ENCODE data around the gene ASGR2.

The ASGR2 gene

DNA sequence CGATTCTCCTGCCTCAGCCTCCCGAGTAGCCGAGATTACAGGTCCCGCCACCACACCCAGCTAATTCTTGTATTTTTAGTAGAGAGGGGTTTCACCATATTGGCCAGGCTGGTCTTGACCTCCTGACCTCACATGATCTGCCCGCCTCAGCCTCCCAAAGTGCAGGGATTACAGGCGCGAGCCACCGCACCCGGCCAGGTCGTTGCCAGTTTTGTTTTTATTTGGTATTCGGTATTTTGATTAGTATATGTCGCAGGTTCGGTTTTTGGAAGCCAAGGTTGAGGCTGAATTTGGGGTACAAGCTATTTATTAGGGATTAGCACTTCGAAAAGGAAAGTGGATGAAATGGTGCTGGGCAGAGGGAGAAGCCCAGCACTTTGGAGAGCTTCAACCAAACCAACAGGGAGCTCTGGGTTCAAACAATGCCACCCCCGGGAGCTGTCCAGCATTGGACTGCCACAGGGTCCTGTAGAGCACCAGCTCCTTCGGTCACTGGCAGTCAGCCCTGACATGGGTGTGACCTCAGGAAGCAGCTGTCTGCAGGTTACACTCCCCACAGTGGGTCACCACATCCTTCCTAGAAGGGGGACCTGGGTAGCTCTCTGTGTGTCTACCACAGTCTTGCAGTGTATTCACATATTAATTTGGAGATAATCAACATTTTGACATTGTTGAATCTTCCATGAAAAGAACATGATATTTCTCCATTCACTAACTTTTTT, 33.1 kb downstream of the ASGR2 start:
- 100% methylated on average over 3 of the region's 16 CpGs for WGBS (ENCODE audit: insufficient coverage, insufficient read length)
- DNase-seq (ENCODE audit: low read depth, low spot score), result no peak
- no peak overlapping the region for H3K27ac ChIP-seq (ENCODE audit: low read length)

DNA sequence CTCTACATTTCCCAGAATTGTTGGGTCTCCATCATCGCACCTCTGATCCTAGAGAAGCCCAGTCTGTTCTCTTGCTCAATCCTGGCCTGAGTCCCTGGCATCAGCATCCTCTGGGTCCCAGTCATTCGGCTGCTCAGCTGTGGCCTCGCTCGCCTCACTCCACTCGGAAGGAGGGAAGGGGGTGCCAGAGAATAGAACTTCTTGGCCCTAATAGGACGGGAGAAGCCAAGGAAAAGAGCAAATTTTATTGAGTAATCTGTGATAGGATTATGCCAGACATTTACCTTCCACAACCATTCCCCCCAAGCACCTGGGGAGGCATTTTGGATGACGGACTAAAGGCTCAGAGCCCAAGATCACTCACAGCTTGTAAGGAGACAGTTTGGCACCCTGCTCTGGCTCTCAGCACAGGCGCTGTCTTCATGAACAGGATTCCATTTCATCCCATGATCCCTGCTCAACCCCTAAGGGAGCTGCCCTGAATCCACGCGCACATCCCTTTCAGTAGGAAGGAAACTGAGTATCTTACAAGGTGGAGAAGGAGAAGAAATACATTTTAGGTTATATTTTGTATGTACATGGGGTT, 34.1 kb downstream of the ASGR2 start:
- no peaks in the 10 kb centered on the region for H3K9me3 ChIP-seq (ENCODE audit: control insufficient read depth, insufficient read depth, low read length)
- no peaks in the 10 kb centered on the region for H3K36me3 ChIP-seq (ENCODE audit: control insufficient read depth, insufficient read depth, low read length)
- no CpG with 5 or more reads among the region's 10 CpGs for WGBS (ENCODE audit: insufficient coverage, insufficient read length)

More for the DNA sequence above, 33.1 kb downstream of the ASGR2 start:
- Histone ChIP-seq H3K27me3 (ENCODE audit: control insufficient read depth, insufficient read depth, low read length) (no peaks in the 10 kb centered on the region), H3K4me1 (ENCODE audit: control insufficient read depth, insufficient read depth, low read length) (no peaks in the 10 kb centered on the region), H3K36me3 (ENCODE audit: control insufficient read depth, insufficient read depth, low read length) (no peaks in the 10 kb centered on the region), H3K9me3 (ENCODE audit: control insufficient read depth, insufficient read depth, low read length) (no peaks in the 10 kb centered on the region), H3K4me3 (ENCODE audit: low read length) (no peak overlapping the region)

GRCh38 chr17:7079581-7080455, 34.8 kb downstream of the ASGR2 start, which contains the start of gene CLEC10A:
Gene CLEC10A (minus strand): TSS chr17:7080251. CDS start chr17:7078812, 1,439 bp downstream.
- H3K27me3 ChIP-seq (ENCODE audit: control insufficient read depth, insufficient read depth, low read length), result no peaks in the 10 kb centered on the region
- H3K4me3 ChIP-seq (ENCODE audit: low read length), result no peak within 1 kb of the TSS
- no peaks in the 10 kb centered on the region for H3K4me1 ChIP-seq (ENCODE audit: control insufficient read depth, insufficient read depth, low read length)
- WGBS (ENCODE audit: insufficient coverage, insufficient read length), result no CpG with 5 or more reads among the region's 15 CpGs
- H3K9me3 ChIP-seq (ENCODE audit: control insufficient read depth, insufficient read depth, low read length), result no peaks in the 10 kb centered on the region
- H3K36me3 ChIP-seq (ENCODE audit: control insufficient read depth, insufficient read depth, low read length), result no peaks in the 10 kb centered on the region
- H3K27ac ChIP-seq (ENCODE audit: low read length), result no peak within 1 kb of the TSS
- DNase-seq (ENCODE audit: low read depth, low spot score), result no peak

More for the DNA sequence above, 34.1 kb downstream of the ASGR2 start:
- Histone ChIP-seq H3K27ac (ENCODE audit: low read length) (no peak overlapping the region), H3K4me1 (ENCODE audit: control insufficient read depth, insufficient read depth, low read length) (no peaks in the 10 kb centered on the region), H3K4me3 (ENCODE audit: low read length) (no peak overlapping the region), H3K27me3 (ENCODE audit: control insufficient read depth, insufficient read depth, low read length) (no peaks in the 10 kb centered on the region)
- no peak for DNase-seq (ENCODE audit: low read depth, low spot score)

GRCh38 chr17:7078711-7079110, 35.9 kb downstream of the ASGR2 start:
- DNase-seq (ENCODE audit: low read depth, low spot score), result no peak
- H3K9me3 ChIP-seq (ENCODE audit: control insufficient read depth, insufficient read depth, low read length), result no peaks in the 10 kb centered on the region
- H3K27me3 ChIP-seq (ENCODE audit: control insufficient read depth, insufficient read depth, low read length), result no peaks in the 10 kb centered on the region
- no peak overlapping the region for H3K27ac ChIP-seq (ENCODE audit: low read length)
- no peaks in the 10 kb centered on the region for H3K36me3 ChIP-seq (ENCODE audit: control insufficient read depth, insufficient read depth, low read length)
- 100% methylated on average over 4 of the region's 10 CpGs for WGBS (ENCODE audit: insufficient coverage, insufficient read length)
- no peak overlapping the region for H3K4me3 ChIP-seq (ENCODE audit: low read length)
- no peaks in the 10 kb centered on the region for H3K4me1 ChIP-seq (ENCODE audit: control insufficient read depth, insufficient read depth, low read length)

DNA sequence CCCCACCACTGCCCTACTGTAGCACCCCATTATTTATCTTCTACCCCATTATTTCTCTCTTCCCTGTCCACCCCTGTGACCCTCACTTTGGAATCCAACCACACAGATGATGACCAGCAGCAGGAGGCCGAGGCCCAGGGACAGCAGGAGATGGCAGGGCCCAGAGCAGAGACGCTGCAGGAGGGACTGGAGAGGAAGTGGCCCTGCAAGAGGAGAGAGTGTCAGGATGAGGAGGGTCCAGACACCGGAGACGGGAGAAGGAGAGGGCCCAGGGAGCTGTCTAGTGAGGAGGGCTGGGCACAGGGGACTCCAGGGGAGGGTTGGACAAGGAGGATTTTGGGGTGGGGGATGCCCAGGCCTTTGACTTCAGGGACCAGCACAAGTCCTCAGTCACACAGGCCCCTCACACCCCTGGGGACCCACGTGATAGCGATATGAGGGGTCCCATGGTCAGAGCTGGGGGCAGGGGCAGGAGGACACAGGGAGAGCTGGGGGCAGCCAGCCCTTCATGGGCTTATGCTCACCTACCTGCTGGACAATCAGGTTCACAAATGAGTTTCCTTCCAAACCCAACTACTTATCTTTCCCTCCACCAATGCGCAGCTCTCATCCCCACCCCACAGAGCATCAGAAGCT, 36.6 kb downstream of the ASGR2 start:
- H3K27me3 ChIP-seq (ENCODE audit: control insufficient read depth, insufficient read depth, low read length), result no peaks in the 10 kb centered on the region
- H3K4me3 ChIP-seq (ENCODE audit: low read length), result no peak overlapping the region
- no peaks in the 10 kb centered on the region for H3K4me1 ChIP-seq (ENCODE audit: control insufficient read depth, insufficient read depth, low read length)
- no CpG with 5 or more reads among the region's 7 CpGs for WGBS (ENCODE audit: insufficient coverage, insufficient read length)
- no peak overlapping the region for H3K27ac ChIP-seq (ENCODE audit: low read length)
- no peaks in the 10 kb centered on the region for H3K9me3 ChIP-seq (ENCODE audit: control insufficient read depth, insufficient read depth, low read length)
- no peak for DNase-seq (ENCODE audit: low read depth, low spot score)
- no peaks in the 10 kb centered on the region for H3K36me3 ChIP-seq (ENCODE audit: control insufficient read depth, insufficient read depth, low read length)

- no peak for DNase-seq (ENCODE audit: low read depth, low spot score)
- H3K4me3 ChIP-seq (ENCODE audit: low read length), result no peak overlapping the region
- no peaks in the 10 kb centered on the region for H3K9me3 ChIP-seq (ENCODE audit: control insufficient read depth, insufficient read depth, low read length)
- no CpG with 5 or more reads among the region's 14 CpGs for WGBS (ENCODE audit: insufficient coverage, insufficient read length)
- no peaks in the 10 kb centered on the region for H3K4me1 ChIP-seq (ENCODE audit: control insufficient read depth, insufficient read depth, low read length)
- no peaks in the 10 kb centered on the region for H3K27me3 ChIP-seq (ENCODE audit: control insufficient read depth, insufficient read depth, low read length)
- H3K36me3 ChIP-seq (ENCODE audit: control insufficient read depth, insufficient read depth, low read length), result no peaks in the 10 kb centered on the region
- no peak overlapping the region for H3K27ac ChIP-seq (ENCODE audit: low read length)
Measured at GRCh38 chr17:7074931-7075330, 39.7 kb downstream of the ASGR2 start.

- no peak overlapping the region for H3K4me3 ChIP-seq (ENCODE audit: low read length)
- H3K36me3 ChIP-seq (ENCODE audit: control insufficient read depth, insufficient read depth, low read length), result no peaks in the 10 kb centered on the region
- H3K27me3 ChIP-seq (ENCODE audit: control insufficient read depth, insufficient read depth, low read length), result no peaks in the 10 kb centered on the region
- no peaks in the 10 kb centered on the region for H3K9me3 ChIP-seq (ENCODE audit: control insufficient read depth, insufficient read depth, low read length)
- no CpG with 5 or more reads among the region's 2 CpGs for WGBS (ENCODE audit: insufficient coverage, insufficient read length)
- DNase-seq (ENCODE audit: low read depth, low spot score), result no peak
- no peaks in the 10 kb centered on the region for H3K4me1 ChIP-seq (ENCODE audit: control insufficient read depth, insufficient read depth, low read length)
- H3K27ac ChIP-seq (ENCODE audit: low read length), result no peak overlapping the region
Measured at GRCh38 chr17:7072406-7072805, 42.2 kb downstream of the ASGR2 start.

- H3K4me3 ChIP-seq (ENCODE audit: low read length), result no peak overlapping the region
- WGBS (ENCODE audit: insufficient coverage, insufficient read length), result no CpG with 5 or more reads among the region's 3 CpGs
Measured at GRCh38 chr17:7070712-7071111, 43.9 kb downstream of the ASGR2 start.

DNA sequence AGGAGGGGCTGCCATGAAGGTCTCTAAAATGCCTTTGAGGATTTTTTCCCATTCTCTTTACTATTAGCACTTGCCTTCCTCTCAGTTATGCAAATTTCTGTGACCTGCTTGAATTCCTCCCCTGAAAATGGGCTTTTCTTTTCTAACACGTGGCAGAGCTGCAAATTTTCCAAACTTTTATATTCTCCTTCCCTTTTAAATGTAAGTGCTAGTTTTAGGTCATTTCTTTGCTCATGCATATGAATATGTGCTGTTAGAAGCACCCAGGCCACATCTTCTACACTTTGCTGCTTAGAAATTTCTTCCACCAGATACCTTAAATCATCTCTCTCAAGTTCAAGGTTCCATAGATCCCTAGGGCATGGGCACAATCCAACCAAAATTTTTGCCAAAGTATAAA, 46.4 kb downstream of the ASGR2 start:
- H3K36me3 ChIP-seq (ENCODE audit: control insufficient read depth, insufficient read depth, low read length), result no peaks in the 10 kb centered on the region
- no peaks in the 10 kb centered on the region for H3K27me3 ChIP-seq (ENCODE audit: control insufficient read depth, insufficient read depth, low read length)
- no peak overlapping the region for H3K4me3 ChIP-seq (ENCODE audit: low read length)
- H3K9me3 ChIP-seq (ENCODE audit: control insufficient read depth, insufficient read depth, low read length), result no peaks in the 10 kb centered on the region
- H3K27ac ChIP-seq (ENCODE audit: low read length), result no peak overlapping the region
- no peak for DNase-seq (ENCODE audit: low read depth, low spot score)
- H3K4me1 ChIP-seq (ENCODE audit: control insufficient read depth, insufficient read depth, low read length), result no peaks in the 10 kb centered on the region
- no CpG with 5 or more reads among the region's 1 CpG for WGBS (ENCODE audit: insufficient coverage, insufficient read length)

More at GRCh38 chr17:7070712-7071111, 43.9 kb downstream of the ASGR2 start:
- Histone ChIP-seq H3K36me3 (ENCODE audit: control insufficient read depth, insufficient read depth, low read length) (no peaks in the 10 kb centered on the region), H3K9me3 (ENCODE audit: control insufficient read depth, insufficient read depth, low read length) (no peaks in the 10 kb centered on the region), H3K27me3 (ENCODE audit: control insufficient read depth, insufficient read depth, low read length) (no peaks in the 10 kb centered on the region), H3K27ac (ENCODE audit: low read length) (no peak overlapping the region), H3K4me1 (ENCODE audit: control insufficient read depth, insufficient read depth, low read length) (no peaks in the 10 kb centered on the region)
- no peak for DNase-seq (ENCODE audit: low read depth, low spot score)

DNA sequence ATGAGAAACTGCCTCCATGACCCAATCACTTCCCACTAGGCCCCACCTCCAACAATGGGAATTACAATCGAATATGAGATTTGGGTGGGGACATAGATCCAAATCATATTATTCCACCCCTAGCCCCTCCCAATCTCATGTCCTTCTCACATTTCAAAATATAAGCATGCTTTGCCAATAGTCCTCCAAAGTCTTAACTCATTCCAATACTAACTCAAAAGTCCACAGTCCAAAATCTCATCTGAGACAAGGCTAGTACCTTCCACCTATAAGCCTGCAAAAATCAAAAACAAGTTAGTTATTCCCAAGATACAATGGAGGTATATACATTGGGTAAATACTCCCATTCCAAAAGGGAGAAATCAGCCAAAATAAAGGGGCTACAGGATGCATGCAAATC, 47.4 kb downstream of the ASGR2 start:
- Histone ChIP-seq H3K27me3 (ENCODE audit: control insufficient read depth, insufficient read depth, low read length) (no peaks in the 10 kb centered on the region), H3K4me1 (ENCODE audit: control insufficient read depth, insufficient read depth, low read length) (no peaks in the 10 kb centered on the region), H3K9me3 (ENCODE audit: control insufficient read depth, insufficient read depth, low read length) (no peaks in the 10 kb centered on the region), H3K36me3 (ENCODE audit: control insufficient read depth, insufficient read depth, low read length) (no peaks in the 10 kb centered on the region), H3K4me3 (ENCODE audit: low read length) (no peak overlapping the region), H3K27ac (ENCODE audit: low read length) (no peak overlapping the region)
- DNase-seq (ENCODE audit: low read depth, low spot score), result no peak
- WGBS (ENCODE audit: insufficient coverage, insufficient read length), result no CpG with 5 or more reads among the region's 1 CpG
